Fibroblast of gingiva (primary cell): Measurements from ENCODE around the gene UGT1A3.

Experiments used
- DNase-seq: peaks from one replicate; pipeline ENCODE4 v3.0.0-alpha.2; 2011; ENCODE audit warnings: low read depth

The UGT1A3 gene

DNA sequence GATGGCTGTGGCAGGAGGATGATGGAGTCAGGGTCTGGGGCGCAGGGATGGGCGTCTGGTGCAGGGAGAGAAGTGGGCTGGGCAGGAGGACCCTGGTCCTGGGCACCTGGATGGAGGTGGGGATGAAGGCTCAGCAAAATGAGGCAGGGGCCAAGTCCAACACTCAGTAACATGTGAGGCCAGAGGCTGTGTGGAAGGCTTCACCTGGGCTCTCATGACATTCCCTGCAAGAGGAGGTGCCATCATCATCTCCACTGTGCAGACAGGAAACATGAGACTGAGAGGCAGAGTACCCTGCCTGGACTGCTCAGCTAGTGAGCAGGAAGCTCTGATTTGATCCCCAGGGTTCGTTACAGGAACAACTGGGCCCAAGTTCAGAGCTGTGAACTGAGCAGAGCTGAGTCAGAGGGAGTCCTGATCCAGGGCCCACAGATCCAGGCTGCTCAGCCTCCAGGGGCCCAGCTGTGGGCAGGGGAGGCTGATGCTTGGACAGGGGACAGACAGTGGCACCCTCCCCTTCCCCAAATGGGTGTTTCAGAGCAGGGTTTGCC lies 88.6 kb downstream of the UGT1A3 start:
- DNase-seq = no peak

DNA sequence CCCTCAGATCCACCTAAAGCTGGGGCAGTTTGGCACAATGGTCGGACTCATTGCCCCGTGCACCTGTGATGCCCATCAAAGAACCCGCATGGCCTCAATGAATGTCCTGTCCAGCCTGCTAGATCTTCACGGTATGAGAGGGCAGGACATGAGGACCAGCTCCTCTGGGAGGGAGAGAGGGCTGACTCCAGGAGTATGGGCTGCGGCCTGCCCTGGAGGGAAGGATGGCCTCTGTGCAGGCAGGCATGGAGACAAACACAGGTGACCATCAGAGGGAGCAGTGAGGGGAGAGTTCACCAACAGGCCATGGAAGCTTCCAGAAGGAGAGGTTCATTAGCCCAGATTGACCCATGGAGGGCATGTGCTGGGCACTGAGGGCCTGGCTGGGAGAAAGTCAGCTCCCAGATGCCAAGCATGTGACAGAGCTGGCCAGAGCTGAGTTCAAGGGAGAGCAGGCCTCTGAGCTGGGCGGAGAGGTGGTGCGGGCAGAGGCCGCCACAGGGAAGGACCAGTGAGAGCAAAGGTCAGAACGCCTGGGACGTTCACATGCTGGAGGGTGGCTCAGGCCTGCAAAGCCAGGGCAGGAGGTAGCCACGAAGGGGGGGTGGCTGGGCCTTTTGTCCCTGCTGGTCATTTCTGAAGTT lies 89.3 kb downstream of the UGT1A3 start:
- no peak for DNase-seq

DNA sequence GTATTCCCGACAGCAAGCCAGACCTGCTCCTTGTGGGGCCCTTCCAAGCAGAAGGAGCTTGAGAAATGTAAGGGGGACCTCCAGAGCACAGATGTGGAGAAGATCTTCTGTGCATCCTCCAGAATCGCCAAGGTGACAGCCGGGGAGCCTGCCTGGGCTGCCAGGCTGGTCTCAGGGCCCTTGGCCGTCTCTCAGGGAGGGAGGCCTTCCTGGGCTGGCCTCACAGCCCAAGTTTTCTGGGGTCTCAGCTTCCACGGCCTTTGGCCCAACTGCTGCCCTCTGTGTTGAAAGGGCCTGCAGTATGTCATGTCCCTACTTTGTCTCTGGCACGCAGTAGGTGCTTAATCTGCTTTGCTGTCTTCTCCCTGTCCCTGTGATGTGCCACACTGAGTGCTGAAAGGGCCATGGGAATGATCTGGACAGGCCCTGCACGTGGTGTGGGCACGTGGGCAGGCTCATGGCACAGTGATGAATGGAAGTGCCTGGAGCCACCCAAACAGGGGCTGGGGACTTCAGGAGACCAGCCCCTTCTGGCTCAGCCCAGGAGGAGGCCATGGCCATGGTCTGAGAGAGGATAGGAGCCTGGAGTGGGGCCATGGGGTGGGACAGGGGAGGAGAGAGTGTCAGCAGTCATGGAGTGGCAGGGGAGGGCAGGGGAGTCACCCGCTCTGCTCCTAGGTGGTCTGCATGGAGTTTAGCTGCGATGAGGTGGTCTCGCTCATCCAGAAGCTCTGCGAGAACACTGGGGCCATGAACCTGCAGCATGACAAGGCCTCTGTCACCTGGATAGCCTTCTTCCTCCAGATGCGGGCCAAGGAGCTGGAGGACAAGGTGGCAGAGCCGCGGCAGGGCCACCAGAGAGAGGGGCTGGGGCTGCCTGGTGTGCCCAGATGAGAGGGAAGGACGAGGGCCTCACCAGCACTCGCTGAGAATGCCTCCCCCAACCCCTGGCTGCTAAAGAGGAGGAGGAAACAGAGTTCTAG lies 90.1 kb downstream of the UGT1A3 start:
- DNase-seq = no peak

DNA sequence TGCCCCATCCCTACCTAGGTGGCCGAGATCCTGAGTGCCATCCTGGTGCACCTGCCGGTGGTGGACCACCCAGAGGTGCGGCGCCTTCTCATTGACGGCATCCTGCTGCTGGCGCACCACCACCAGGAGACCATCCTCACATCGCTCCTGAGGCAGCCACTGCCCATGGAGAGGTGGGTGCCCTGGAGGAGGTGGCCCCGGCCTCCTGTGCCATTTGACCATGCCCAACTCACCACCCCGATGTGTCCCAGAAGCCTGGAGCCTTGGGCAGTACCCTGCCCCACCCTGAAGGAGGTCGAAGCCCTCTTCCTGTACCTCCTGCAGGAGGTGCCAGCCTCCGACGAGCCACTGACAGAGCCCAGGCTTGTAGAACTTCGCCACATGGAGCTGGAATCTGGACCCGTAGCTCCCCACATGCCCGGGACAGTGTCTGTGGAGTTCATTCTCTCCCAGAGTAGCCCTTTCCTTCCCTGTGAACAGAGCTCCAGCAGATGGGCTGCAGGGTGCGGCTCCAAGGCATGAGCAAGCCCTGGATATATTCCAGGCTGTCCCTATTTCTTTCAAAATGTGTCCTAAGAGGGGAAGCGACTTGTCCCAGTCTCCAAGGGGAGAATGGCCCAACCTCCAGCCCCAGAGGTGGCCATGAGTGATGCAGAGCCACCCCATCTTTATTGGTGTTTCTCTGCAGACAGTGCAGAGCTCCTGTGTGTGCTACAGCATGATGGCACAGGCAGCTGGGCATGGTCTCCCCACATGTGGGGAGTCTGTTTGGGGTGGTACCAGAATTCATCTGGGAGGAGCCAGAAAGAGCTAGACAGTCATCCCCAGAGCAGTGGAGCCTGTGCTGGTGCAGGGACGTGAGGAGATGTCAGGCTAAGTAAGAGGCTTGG lies 91.3 kb downstream of the UGT1A3 start:
- DNase-seq = no peak

DNA sequence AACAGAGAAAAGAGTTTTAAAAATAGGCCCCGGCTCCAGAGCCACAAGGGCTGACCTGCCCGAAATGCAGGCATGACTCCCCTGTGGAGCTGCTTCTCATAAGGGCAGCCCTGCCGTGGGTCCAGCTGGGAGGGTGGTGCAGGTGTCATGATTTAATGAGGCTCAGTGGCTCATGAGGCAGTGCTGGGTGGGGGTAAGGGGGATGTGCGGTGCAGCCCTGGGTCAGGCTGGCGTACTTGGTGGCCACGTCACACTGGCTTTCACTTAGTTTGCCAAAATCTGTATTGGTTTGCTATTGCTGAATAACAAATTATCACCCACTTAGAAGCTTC lies 91.9 kb downstream of the UGT1A3 start:
- DNase-seq = no peak

DNA sequence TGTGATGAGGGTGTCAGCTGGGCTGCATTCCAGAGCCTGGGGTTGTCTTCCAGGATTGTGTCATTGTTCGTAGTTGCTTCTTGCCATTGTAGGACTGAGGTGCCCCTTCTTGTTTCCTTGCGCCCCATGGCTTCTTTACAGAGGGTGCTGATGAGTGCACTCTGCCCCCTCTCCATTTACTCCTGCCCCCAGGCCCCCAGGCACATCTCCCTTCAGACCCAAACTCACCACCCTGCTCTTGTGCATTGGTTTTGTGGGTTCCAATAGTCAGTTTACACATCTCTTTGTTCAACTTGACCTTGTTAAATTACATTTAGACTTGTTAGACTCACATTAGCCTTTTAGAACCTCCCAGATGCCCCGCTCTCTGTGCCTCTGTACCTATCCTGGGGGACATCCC lies 92.4 kb downstream of the UGT1A3 start:
- DNase-seq = no peak

DNA sequence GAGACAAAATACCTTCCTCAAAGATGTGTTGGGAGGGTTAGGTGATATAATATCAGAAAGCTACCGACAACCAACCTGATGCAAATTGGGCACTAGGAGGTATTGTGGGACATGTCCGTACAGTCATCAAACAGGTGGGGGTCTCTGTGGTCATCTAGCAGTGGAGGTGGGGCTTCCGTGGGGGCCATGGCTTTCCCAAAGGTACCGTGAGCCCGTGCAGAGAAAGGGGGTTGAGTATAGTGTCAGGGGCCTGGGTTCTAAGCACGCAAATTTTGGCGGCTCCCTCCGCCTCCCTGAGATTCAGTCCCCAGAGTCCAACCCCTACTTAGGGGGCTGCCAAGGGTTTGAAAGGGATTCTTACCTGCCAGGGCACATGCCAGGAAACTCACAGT lies 92.9 kb downstream of the UGT1A3 start:
- DNase-seq = no peak

DNA sequence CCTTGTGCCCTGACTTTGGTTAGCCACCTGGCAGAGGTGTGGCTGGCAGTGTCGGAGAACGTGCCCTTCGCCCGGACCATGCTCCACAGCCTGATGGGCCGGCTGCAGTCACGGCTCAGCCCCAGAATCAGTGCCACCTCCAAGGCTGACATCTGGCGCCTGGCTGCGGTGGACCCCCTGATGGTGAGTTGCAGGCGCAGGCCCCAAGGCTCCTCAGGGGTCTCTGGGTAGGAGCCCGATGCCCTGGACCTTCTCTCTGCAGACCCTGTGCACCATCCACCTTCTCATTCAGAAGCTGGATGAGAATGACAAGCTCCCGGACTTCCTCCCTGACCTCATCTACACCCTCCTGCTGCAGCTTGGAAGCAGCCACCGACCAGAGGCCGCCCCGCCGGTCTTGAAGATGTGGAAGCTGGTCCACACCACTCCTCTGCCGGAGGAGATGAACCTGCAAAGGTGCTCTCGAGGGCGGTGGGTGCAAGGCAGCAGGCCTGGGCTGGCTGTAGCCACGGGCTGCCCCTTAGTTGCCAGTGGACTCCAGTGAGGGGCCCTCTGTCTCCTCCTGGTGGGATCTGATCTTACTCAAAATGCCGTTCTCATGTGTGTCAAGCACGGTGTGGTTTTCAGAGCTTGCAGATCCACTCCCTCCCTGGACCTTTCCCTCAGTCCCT lies 93.4 kb downstream of the UGT1A3 start:
- no peak for DNase-seq
